ENCODE measurements around the gene FAM167B. TPM values are rescaled to one million over a fixed set of nuclear protein-coding genes. Genes with fewer than 3 reads are reported as not detected.

The FAM167B gene
- total RNA-seq, 2 experiments from 2014 or later, result 1.6 to 1.8 TPM

DNA sequence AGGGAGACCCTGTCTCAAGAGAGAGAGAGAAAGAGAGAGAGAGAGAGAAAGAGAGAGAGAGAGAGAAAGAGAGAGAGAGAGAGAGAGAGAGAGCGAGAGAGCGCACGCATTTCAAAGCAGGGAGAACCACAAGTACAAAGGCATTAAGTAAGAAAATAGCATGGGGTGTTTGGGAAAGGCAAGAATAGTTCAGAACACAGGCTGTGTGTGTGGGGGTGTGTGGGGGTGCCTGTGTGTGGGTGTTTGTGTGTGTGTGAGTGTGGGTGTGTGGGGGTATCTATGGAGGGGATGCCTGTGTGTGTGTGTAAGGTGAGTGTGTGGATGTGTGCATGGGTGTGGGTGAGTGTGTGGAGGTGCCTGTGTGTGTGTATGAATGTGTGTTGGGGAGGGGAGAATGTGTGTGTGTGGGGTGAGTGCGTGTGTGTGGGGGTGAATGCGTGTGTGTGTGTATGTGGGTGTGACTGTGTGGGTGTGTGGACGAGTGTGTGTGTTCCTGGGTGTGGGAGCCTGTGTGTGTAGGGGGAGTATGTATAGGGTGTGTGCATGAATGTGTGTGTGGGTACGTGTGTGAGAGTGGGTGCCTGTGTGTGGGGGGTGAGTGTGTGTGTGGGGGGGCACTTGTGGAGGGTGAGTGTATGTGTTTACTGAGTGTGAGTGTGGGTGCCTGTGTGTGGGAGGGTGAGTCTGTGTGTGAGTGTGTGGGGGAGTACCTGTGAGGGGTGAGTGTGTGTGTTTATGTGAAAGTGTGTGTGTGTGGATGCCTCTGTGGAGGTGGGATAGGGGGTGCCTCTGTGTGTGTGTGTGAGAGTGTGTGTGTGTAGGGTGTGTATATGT, 25.8 kb downstream of the FAM167B start:
- H3K4me3 ChIP-seq (ENCODE audit: low read depth, low read length, poor library complexity, severe bottlenecking), result peak overlapping the region; percentile 71
- peak overlapping the region; percentile 91 for H3K27ac ChIP-seq (ENCODE audit: low read depth, low read length, poor library complexity, severe bottlenecking)
- peaks cover 26% of the 10 kb centered on the region; the same call in 1 of the 2 replicates for H3K79me2 ChIP-seq (ENCODE audit: insufficient read depth, low read depth, low read length)
- H4K20me1 ChIP-seq (ENCODE audit: insufficient read depth, low read length), result no peaks in the 10 kb centered on the region
- peaks cover 36% of the 10 kb centered on the region for H3K36me3 ChIP-seq (ENCODE audit: insufficient read depth, low read length)
- H3K9me3 ChIP-seq (ENCODE audit: low read length), result no peaks in the 10 kb centered on the region
- no peak overlapping the region for H2AFZ ChIP-seq (ENCODE audit: low read length)
- H3K4me1 ChIP-seq (ENCODE audit: insufficient read depth, low read length, poor library complexity, severe bottlenecking), result peaks cover 51% of the 10 kb centered on the region
- H3K4me2 ChIP-seq (ENCODE audit: low read length), result peak overlapping the region; percentile 80
- CTCF ChIA-PET (ENCODE audit: unreplicated experiment), result no interaction called here
- H3K9me2 ChIP-seq (ENCODE audit: insufficient read depth, low read length), result no peaks in the 10 kb centered on the region
- DNase-seq (ENCODE audit: low spot score), result no peak
- TF ChIP-seq EZH2phosphoT487 (IDR thresholded peaks at IDR 0.05; ENCODE audit: borderline replicate concordance, low read depth, low read length), result no peak
- TF ChIP-seq, protein P1, sequence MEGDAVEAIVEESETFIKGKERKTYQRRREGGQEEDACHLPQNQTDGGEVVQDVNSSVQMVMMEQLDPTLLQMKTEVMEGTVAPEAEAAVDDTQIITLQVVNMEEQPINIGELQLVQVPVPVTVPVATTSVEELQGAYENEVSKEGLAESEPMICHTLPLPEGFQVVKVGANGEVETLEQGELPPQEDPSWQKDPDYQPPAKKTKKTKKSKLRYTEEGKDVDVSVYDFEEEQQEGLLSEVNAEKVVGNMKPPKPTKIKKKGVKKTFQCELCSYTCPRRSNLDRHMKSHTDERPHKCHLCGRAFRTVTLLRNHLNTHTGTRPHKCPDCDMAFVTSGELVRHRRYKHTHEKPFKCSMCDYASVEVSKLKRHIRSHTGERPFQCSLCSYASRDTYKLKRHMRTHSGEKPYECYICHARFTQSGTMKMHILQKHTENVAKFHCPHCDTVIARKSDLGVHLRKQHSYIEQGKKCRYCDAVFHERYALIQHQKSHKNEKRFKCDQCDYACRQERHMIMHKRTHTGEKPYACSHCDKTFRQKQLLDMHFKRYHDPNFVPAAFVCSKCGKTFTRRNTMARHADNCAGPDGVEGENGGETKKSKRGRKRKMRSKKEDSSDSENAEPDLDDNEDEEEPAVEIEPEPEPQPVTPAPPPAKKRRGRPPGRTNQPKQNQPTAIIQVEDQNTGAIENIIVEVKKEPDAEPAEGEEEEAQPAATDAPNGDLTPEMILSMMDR (conservative IDR thresholded peaks at IDR 0.05; ENCODE audit: low read length), result no peak
- POLR2A ChIA-PET, result interaction anchor here (1.7 to 1.9 kb wide), 3 partner anchors 7 to 24 kb away, joined by 4 to 9 read pairs (median 8); no protein-coding TSS in a partner anchor
- intact Hi-C loops (cut with micrococcal nuclease; ENCODE audit: unreplicated experiment), result no loop called here
- BruUV-seq (replicated peaks), result no TSS peak

DNA sequence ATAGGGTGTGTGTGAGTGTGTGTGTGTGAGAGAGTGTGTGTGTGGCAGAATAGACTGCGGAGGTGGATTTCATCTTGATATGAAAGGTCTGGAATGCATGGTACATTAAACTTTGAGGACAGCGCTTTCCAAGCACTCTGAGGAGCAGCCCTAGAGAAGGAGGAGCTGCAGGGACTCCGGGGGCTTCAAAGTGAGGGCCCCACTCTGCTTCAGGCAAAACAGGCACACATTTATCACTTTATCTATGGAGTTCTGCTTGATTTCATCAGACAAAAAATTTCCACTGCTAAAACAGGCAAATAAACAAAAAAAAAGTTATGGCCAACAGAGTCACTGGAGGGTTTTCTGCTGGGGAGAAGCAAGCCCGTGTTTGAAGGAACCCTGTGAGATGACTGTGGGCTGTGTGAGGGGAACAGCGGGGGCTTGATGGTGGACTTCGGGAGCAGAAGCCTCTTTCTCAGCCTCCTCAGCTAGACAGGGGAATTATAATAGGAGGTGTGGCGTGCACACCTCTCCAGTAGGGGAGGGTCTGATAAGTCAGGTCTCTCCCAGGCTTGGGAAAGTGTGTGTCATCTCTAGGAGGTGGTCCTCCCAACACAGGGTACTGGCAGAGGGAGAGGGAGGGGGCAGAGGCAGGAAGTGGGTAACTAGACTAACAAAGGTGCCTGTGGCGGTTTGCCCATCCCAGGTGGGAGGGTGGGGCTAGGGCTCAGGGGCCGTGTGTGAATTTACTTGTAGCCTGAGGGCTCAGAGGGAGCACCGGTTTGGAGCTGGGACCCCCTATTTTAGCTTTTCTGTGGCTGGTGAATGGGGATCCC, 26.6 kb downstream of the FAM167B start:
- peak overlapping the region; percentile 71 for H3K4me3 ChIP-seq (ENCODE audit: low read depth, low read length, poor library complexity, severe bottlenecking)
- ChIA-PET CTCF (ENCODE audit: unreplicated experiment) (interaction anchor here (0.9 kb wide), 1 partner anchor 20 kb away, joined by 3 read pairs; no protein-coding TSS in a partner anchor), POLR2A (interaction anchor here (1.3 to 1.9 kb wide), 5 partner anchors 8 to 25 kb away, joined by 4 to 9 read pairs (median 6); partner anchors contain the start of gene LCK)
- no peaks in the 10 kb centered on the region for H3K9me2 ChIP-seq (ENCODE audit: insufficient read depth, low read length)
- no peaks in the 10 kb centered on the region for H4K20me1 ChIP-seq (ENCODE audit: insufficient read depth, low read length)
- peak overlapping the region; percentile 80 for H3K4me2 ChIP-seq (ENCODE audit: low read length)
- DNase-seq (ENCODE audit: low spot score), result peak; percentile 93
- intact Hi-C loops (cut with micrococcal nuclease; ENCODE audit: unreplicated experiment), result no loop called here
- TSS peak; percentile 96 for BruUV-seq (replicated peaks)
- H3K79me2 ChIP-seq (ENCODE audit: insufficient read depth, low read depth, low read length), result peaks cover 26% of the 10 kb centered on the region; the same call in 1 of the 2 replicates
- H3K9me3 ChIP-seq (ENCODE audit: low read length), result no peaks in the 10 kb centered on the region
- H3K4me1 ChIP-seq (ENCODE audit: insufficient read depth, low read length, poor library complexity, severe bottlenecking), result peaks cover 51% of the 10 kb centered on the region
- peak overlapping the region; percentile 91 for H3K27ac ChIP-seq (ENCODE audit: low read depth, low read length, poor library complexity, severe bottlenecking)
- H3K36me3 ChIP-seq (ENCODE audit: insufficient read depth, low read length), result peaks cover 44% of the 10 kb centered on the region
- no peak overlapping the region for H2AFZ ChIP-seq (ENCODE audit: low read length)
- TF ChIP-seq, protein P1 (conservative IDR thresholded peaks at IDR 0.05; ENCODE audit: low read length), result no peak
- no peak for TF ChIP-seq EZH2phosphoT487 (IDR thresholded peaks at IDR 0.05; ENCODE audit: borderline replicate concordance, low read depth, low read length)
